NCI-H2029 (cell line): Measurements from ENCODE around the gene NT5E.

ENCODE experiments used
- DNase-seq: peaks from one replicate; lab custom pipeline; 2025; lab: John Stamatoyannopoulos, UW

The NT5E gene

GRCh38 chr6:85421972-85422371, 27.9 kb upstream of the NT5E start:
- no peak for DNase-seq

GRCh38 chr6:85422996-85423395, 26.9 kb upstream of the NT5E start:
- no peak for DNase-seq

- no peak for DNase-seq
These were observed 24.9 kb upstream of the NT5E start for GRCh38 chr6:85424981-85425380.

- no peak for DNase-seq
These were observed 23.9 kb upstream of the NT5E start for GRCh38 chr6:85425997-85426396.

GRCh38 chr6:85428486-85428885, 21.4 kb upstream of the NT5E start:
- no peak for DNase-seq

- no peak for DNase-seq
These were observed 20.5 kb upstream of the NT5E start for GRCh38 chr6:85429346-85429745.

GRCh38 chr6:85431271-85431670, 18.6 kb upstream of the NT5E start:
- DNase-seq, result no peak

GRCh38 chr6:85432554-85432953, 17.3 kb upstream of the NT5E start:
- no peak for DNase-seq

GRCh38 chr6:85435851-85436250, 14.0 kb upstream of the NT5E start:
- DNase-seq, result no peak

- DNase-seq, result no peak
These were observed 13.5 kb upstream of the NT5E start for GRCh38 chr6:85436411-85436810.

- no peak for DNase-seq
These were observed 12.9 kb upstream of the NT5E start for GRCh38 chr6:85436939-85437495.

GRCh38 chr6:85443349-85444117, 6.3 kb upstream of the NT5E start:
- no peak for DNase-seq

GRCh38 chr6:85449388-85449817, 480 bp upstream of the NT5E start:
- DNase-seq, result no peak

GRCh38 chr6:85451565-85452306, 1.9 kb downstream of the NT5E start:
- DNase-seq, result no peak

GRCh38 chr6:85452441-85452881, 2.6 kb downstream of the NT5E start:
- no peak for DNase-seq

- no peak for DNase-seq
These were observed 3.2 kb downstream of the NT5E start for GRCh38 chr6:85453052-85453451.

- no peak for DNase-seq
These were observed 3.6 kb downstream of the NT5E start for GRCh38 chr6:85453490-85453889.

- DNase-seq, result no peak
These were observed 5.7 kb downstream of the NT5E start for GRCh38 chr6:85455471-85456026.

- DNase-seq, result no peak
These were observed 6.9 kb downstream of the NT5E start for GRCh38 chr6:85456782-85457181.

- DNase-seq, result no peak
These were observed 8.3 kb downstream of the NT5E start for GRCh38 chr6:85458184-85458583.

- no peak for DNase-seq
These were observed 8.9 kb downstream of the NT5E start for GRCh38 chr6:85458782-85459181.

GRCh38 chr6:85459224-85459901, 9.5 kb downstream of the NT5E start:
- DNase-seq, result no peak
